ENCODE measurements around the gene PIGBOS1.

PIGBOS1 gene

DNA sequence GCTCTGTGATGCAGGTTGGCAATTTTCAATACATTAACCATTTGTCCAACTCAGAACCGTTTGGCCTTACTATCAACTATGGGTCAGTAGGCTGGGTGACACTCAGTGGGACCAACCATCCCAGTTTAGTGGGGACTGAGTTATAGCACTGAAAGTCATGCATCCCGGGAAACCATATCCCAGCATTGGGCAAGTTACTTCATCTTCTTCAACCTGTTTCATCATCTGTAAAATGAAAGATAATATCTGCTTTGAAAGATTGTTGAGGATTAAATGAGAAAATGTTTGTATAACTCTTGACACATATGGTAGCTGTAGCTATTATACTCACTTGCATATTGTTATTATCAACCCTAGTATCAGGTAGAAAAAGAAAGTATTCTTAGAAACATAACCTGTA, 41.2 kb downstream of the PIGBOS1 start:
- Histone ChIP-seq H2AFZ (ENCODE audit: low read length) (no peak overlapping the region), H4K91ac (ENCODE audit: low read depth, low read length, poor library complexity) (no peak overlapping the region), H2BK5ac (ENCODE audit: low read length) (no peak overlapping the region), H3K4me3 (ENCODE audit: low read length in 2 of 2) (no peak overlapping the region), H3K9ac (ENCODE audit: low read depth, low read length, poor library complexity) (no peak overlapping the region), H3K14ac (ENCODE audit: low read length) (no peak overlapping the region), H3K23ac (ENCODE audit: low read depth, low read length, poor library complexity) (no peak overlapping the region), H3K4me2 (ENCODE audit: insufficient read depth, low read length, poor library complexity, severe bottlenecking) (no peak overlapping the region), H2BK12ac (ENCODE audit: low read length) (no peak overlapping the region), H3K9me3 (replicated peaks in 1 of 2; ENCODE audit: control insufficient read depth in 2 of 2, insufficient read depth in 1 of 2, low read depth in 1 of 2, low read length in 2 of 2) (no peaks in the 10 kb centered on the region), H4K8ac (ENCODE audit: low read depth, low read length) (no peak overlapping the region), H3K27ac (replicated peaks; ENCODE audit: low read length) (no peak overlapping the region), H2BK15ac (ENCODE audit: low read length) (no peak overlapping the region), H2BK120ac (ENCODE audit: low read depth, low read length) (no peak overlapping the region), H3K27me3 (ENCODE audit: control insufficient read depth in 3 of 3, insufficient read depth in 3 of 3, low read depth in 1 of 3, low read length in 3 of 3) (no peaks in the 10 kb centered on the region), H3K4me1 (ENCODE audit: control insufficient read depth in 2 of 2, insufficient read depth in 1 of 2, low read depth in 1 of 2, low read length in 2 of 2) (no peaks in the 10 kb centered on the region), H3K79me1 (ENCODE audit: low read depth, low read length) (no peaks in the 10 kb centered on the region), H2AK5ac (ENCODE audit: low read depth, low read length) (no peak overlapping the region), H3K18ac (ENCODE audit: low read length) (no peak overlapping the region), H3K36me3 (replicated peaks in 1 of 2; ENCODE audit: control insufficient read depth in 2 of 2, insufficient read depth in 2 of 2, low read length in 2 of 2) (no peaks in the 10 kb centered on the region), H3K4ac (ENCODE audit: low read length) (no peak overlapping the region)
- DNase-seq (ENCODE audit: low spot score): no peak
- WGBS, 2 donors (ENCODE audit: extremely low coverage in 2 of 2, insufficient read length in 2 of 2, insufficient replicate concordance in 1 of 2): no CpG with 5 or more reads among the region's 2 CpGs

DNA sequence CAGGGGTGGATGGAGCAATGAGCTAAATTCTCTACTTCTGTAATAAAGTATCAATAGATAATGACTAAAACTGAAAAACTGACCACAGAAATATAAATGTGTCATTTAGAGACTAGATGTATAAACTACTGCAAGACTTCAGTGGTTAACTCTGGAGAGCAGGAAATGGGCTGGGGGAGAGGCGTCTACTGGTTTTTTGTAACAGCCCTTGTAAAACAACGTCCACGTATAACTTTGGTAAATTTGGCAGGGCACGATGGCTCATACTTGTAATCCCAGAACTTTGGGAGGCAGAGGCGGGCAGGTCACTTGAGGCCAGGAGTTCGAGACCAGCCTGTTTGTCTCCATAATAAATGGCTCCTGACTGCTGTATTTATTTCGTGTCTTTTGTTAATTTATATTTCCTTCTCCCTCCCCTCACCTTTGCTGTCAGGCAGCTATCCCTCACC, 41.8 kb downstream of the PIGBOS1 start:
- no peak overlapping the region for H2BK15ac ChIP-seq (ENCODE audit: low read length)
- no peak overlapping the region for H4K8ac ChIP-seq (ENCODE audit: low read depth, low read length)
- H3K4me1 ChIP-seq (ENCODE audit: control insufficient read depth in 2 of 2, insufficient read depth in 1 of 2, low read depth in 1 of 2, low read length in 2 of 2): no peaks in the 10 kb centered on the region
- H3K36me3 ChIP-seq (replicated peaks in 1 of 2; ENCODE audit: control insufficient read depth in 2 of 2, insufficient read depth in 2 of 2, low read length in 2 of 2): no peaks in the 10 kb centered on the region
- no peaks in the 10 kb centered on the region for H3K9me3 ChIP-seq (replicated peaks in 1 of 2; ENCODE audit: control insufficient read depth in 2 of 2, insufficient read depth in 1 of 2, low read depth in 1 of 2, low read length in 2 of 2)
- no peak overlapping the region for H2BK120ac ChIP-seq (ENCODE audit: low read depth, low read length)
- no peak overlapping the region for H3K18ac ChIP-seq (ENCODE audit: low read length)
- H2BK5ac ChIP-seq (ENCODE audit: low read length): no peak overlapping the region
- H3K23ac ChIP-seq (ENCODE audit: low read depth, low read length, poor library complexity): no peak overlapping the region
- DNase-seq (ENCODE audit: low spot score): no peak
- H3K4me3 ChIP-seq (ENCODE audit: low read length in 2 of 2): no peak overlapping the region
- H2AK5ac ChIP-seq (ENCODE audit: low read depth, low read length): no peak overlapping the region
- no peak overlapping the region for H2AFZ ChIP-seq (ENCODE audit: low read length)
- H3K27me3 ChIP-seq (ENCODE audit: control insufficient read depth in 3 of 3, insufficient read depth in 3 of 3, low read depth in 1 of 3, low read length in 3 of 3): no peaks in the 10 kb centered on the region
- H2BK12ac ChIP-seq (ENCODE audit: low read length): no peak overlapping the region
- H4K91ac ChIP-seq (ENCODE audit: low read depth, low read length, poor library complexity): no peak overlapping the region
- no peak overlapping the region for H3K4ac ChIP-seq (ENCODE audit: low read length)
- H3K9ac ChIP-seq (ENCODE audit: low read depth, low read length, poor library complexity): no peak overlapping the region
- no peak overlapping the region for H3K27ac ChIP-seq (replicated peaks; ENCODE audit: low read length)
- no peak overlapping the region for H3K14ac ChIP-seq (ENCODE audit: low read length)
- H3K79me1 ChIP-seq (ENCODE audit: low read depth, low read length): no peaks in the 10 kb centered on the region
- WGBS, 2 donors (ENCODE audit: extremely low coverage in 2 of 2, insufficient read length in 2 of 2, insufficient replicate concordance in 1 of 2): no CpG with 5 or more reads among the region's 7 CpGs
- no peak overlapping the region for H3K4me2 ChIP-seq (ENCODE audit: insufficient read depth, low read length, poor library complexity, severe bottlenecking)

GRCh38 chr15:55276324-55276723, 42.6 kb downstream of the PIGBOS1 start:
- H2AK5ac ChIP-seq (ENCODE audit: low read depth, low read length): no peak overlapping the region
- H4K91ac ChIP-seq (ENCODE audit: low read depth, low read length, poor library complexity): no peak overlapping the region
- no peaks in the 10 kb centered on the region for H3K79me1 ChIP-seq (ENCODE audit: low read depth, low read length)
- no peaks in the 10 kb centered on the region for H3K9me3 ChIP-seq (replicated peaks in 1 of 2; ENCODE audit: control insufficient read depth in 2 of 2, insufficient read depth in 1 of 2, low read depth in 1 of 2, low read length in 2 of 2)
- H3K4ac ChIP-seq (ENCODE audit: low read length): no peak overlapping the region
- DNase-seq (ENCODE audit: low spot score): no peak
- H3K18ac ChIP-seq (ENCODE audit: low read length): no peak overlapping the region
- H2BK15ac ChIP-seq (ENCODE audit: low read length): no peak overlapping the region
- no peak overlapping the region for H2BK5ac ChIP-seq (ENCODE audit: low read length)
- H2BK120ac ChIP-seq (ENCODE audit: low read depth, low read length): no peak overlapping the region
- no peak overlapping the region for H2BK12ac ChIP-seq (ENCODE audit: low read length)
- H3K27ac ChIP-seq (replicated peaks; ENCODE audit: low read length): no peak overlapping the region
- H3K27me3 ChIP-seq (ENCODE audit: control insufficient read depth in 3 of 3, insufficient read depth in 3 of 3, low read depth in 1 of 3, low read length in 3 of 3): no peaks in the 10 kb centered on the region
- no peak overlapping the region for H4K8ac ChIP-seq (ENCODE audit: low read depth, low read length)
- no peak overlapping the region for H3K23ac ChIP-seq (ENCODE audit: low read depth, low read length, poor library complexity)
- no peak overlapping the region for H3K14ac ChIP-seq (ENCODE audit: low read length)
- no peaks in the 10 kb centered on the region for H3K36me3 ChIP-seq (replicated peaks in 1 of 2; ENCODE audit: control insufficient read depth in 2 of 2, insufficient read depth in 2 of 2, low read length in 2 of 2)
- H3K4me1 ChIP-seq (ENCODE audit: control insufficient read depth in 2 of 2, insufficient read depth in 1 of 2, low read depth in 1 of 2, low read length in 2 of 2): no peaks in the 10 kb centered on the region
- H2AFZ ChIP-seq (ENCODE audit: low read length): no peak overlapping the region
- no peak overlapping the region for H3K9ac ChIP-seq (ENCODE audit: low read depth, low read length, poor library complexity)
- H3K4me2 ChIP-seq (ENCODE audit: insufficient read depth, low read length, poor library complexity, severe bottlenecking): no peak overlapping the region
- no peak overlapping the region for H3K4me3 ChIP-seq (ENCODE audit: low read length in 2 of 2)
- WGBS, 2 donors (ENCODE audit: extremely low coverage in 2 of 2, insufficient read length in 2 of 2, insufficient replicate concordance in 1 of 2): no CpG with 5 or more reads among the region's 5 CpGs

GRCh38 chr15:55270291-55270690, 48.6 kb downstream of the PIGBOS1 start:
- WGBS, 2 donors (ENCODE audit: extremely low coverage in 2 of 2, insufficient read length in 2 of 2, insufficient replicate concordance in 1 of 2): no CpG with 5 or more reads among the region's 6 CpGs
- Histone ChIP-seq H3K9me3 (replicated peaks in 1 of 2; ENCODE audit: control insufficient read depth in 2 of 2, insufficient read depth in 1 of 2, low read depth in 1 of 2, low read length in 2 of 2) (no peaks in the 10 kb centered on the region), H2AK5ac (ENCODE audit: low read depth, low read length) (no peak overlapping the region), H3K23ac (ENCODE audit: low read depth, low read length, poor library complexity) (no peak overlapping the region), H3K4me1 (ENCODE audit: control insufficient read depth in 2 of 2, insufficient read depth in 1 of 2, low read depth in 1 of 2, low read length in 2 of 2) (peaks cover 2% of the 10 kb centered on the region in 2 donors), H2BK120ac (ENCODE audit: low read depth, low read length) (no peak overlapping the region), H2BK5ac (ENCODE audit: low read length) (no peak overlapping the region), H3K4ac (ENCODE audit: low read length) (no peak overlapping the region), H3K9ac (ENCODE audit: low read depth, low read length, poor library complexity) (no peak overlapping the region), H3K36me3 (replicated peaks in 1 of 2; ENCODE audit: control insufficient read depth in 2 of 2, insufficient read depth in 2 of 2, low read length in 2 of 2) (no peaks in the 10 kb centered on the region), H4K91ac (ENCODE audit: low read depth, low read length, poor library complexity) (no peak overlapping the region), H3K4me3 (ENCODE audit: low read length in 2 of 2) (no peak overlapping the region), H3K27me3 (ENCODE audit: control insufficient read depth in 3 of 3, insufficient read depth in 3 of 3, low read depth in 1 of 3, low read length in 3 of 3) (no peaks in the 10 kb centered on the region), H2BK15ac (ENCODE audit: low read length) (no peak overlapping the region), H3K14ac (ENCODE audit: low read length) (no peak overlapping the region), H3K4me2 (ENCODE audit: insufficient read depth, low read length, poor library complexity, severe bottlenecking) (no peak overlapping the region), H2AFZ (ENCODE audit: low read length) (peak overlapping the region; percentile 22), H3K79me1 (ENCODE audit: low read depth, low read length) (no peaks in the 10 kb centered on the region), H3K18ac (ENCODE audit: low read length) (no peak overlapping the region), H3K27ac (replicated peaks; ENCODE audit: low read length) (no peak overlapping the region), H4K8ac (ENCODE audit: low read depth, low read length) (no peak overlapping the region), H2BK12ac (ENCODE audit: low read length) (no peak overlapping the region)
- DNase-seq (ENCODE audit: low spot score): no peak

All from neuronal stem cell (in vitro differentiated cells).